GM12864 (cell line): ENCODE measurements around the gene RNF175.

ENCODE experiments used
- DNase-seq: peaks from one replicate; pipeline ENCODE4 v3.0.0-alpha.2; 2011; ENCODE audit warnings: low read depth
- H3K4me3 ChIP-seq: 2 replicates; pipeline ENCODE4 v1.5.1; 2011; ENCODE audit warnings: mild to moderate bottlenecking, low read depth, low read length, control low read depth
- CTCF ChIP-seq: IDR thresholded peaks from 2 replicates; pipeline ENCODE4 v1.5.1; 2011; ENCODE audit warnings: low read depth, mild to moderate bottlenecking, moderate library complexity, low read length, control low read depth, inconsistent platforms; ENCODE audit errors: missing control alignments

RNF175 gene

GRCh38 chr4:153798901-153799693 is 39.3 kb upstream of the RNF175 start:
- DNase-seq = no peak
- H3K4me3 ChIP-seq = no peak overlapping the region
- no peak for TF ChIP-seq CTCF

GRCh38 chr4:153798420-153798819 is 38.6 kb upstream of the RNF175 start:
- DNase-seq = no peak
- no peak overlapping the region for H3K4me3 ChIP-seq
- TF ChIP-seq CTCF = no peak

GRCh38 chr4:153794006-153794405 is 34.2 kb upstream of the RNF175 start:
- DNase-seq = no peak

GRCh38 chr4:153792618-153793247 is 32.9 kb upstream of the RNF175 start:
- TF ChIP-seq CTCF = no peak
- DNase-seq = no peak
- no peak overlapping the region for H3K4me3 ChIP-seq

More at GRCh38 chr4:153794006-153794405, 34.2 kb upstream of the RNF175 start:
- TF ChIP-seq CTCF = no peak
- no peak overlapping the region for H3K4me3 ChIP-seq

- no peak for DNase-seq
- no peak overlapping the region for H3K4me3 ChIP-seq
These were observed 32.2 kb upstream of the RNF175 start for GRCh38 chr4:153791746-153792617.

More at GRCh38 chr4:153791746-153792617, 32.2 kb upstream of the RNF175 start:
- TF ChIP-seq CTCF = peak; percentile 24
